Upper lobe of left lung (tissue), 4 donors: ENCODE data around the gene SIGLEC5.

ENCODE experiments used
- CTCF ChIP-seq, 6 experiments: fragments of 450-650 bp in 4 of 6; fragments of 200-600 bp in 2 of 6; sonication (generic) in 2 of 6; IDR thresholded peaks; one replicate each; pipeline ENCODE4 v1.5.1; 2016 to 2019; ENCODE audit warnings: antibody characterized with exemption in 6 of 6
- EP300 ChIP-seq, 4 donors: sonication (generic); formaldehyde crosslinking; IDR thresholded peaks; one replicate each; pipeline ENCODE4 v1.5.1; 2017; ENCODE audit warnings: antibody characterized with exemption in 4 of 4, control low read depth in 2 of 4
- POLR2AphosphoS5 ChIP-seq, 2 donors: sonication (generic); formaldehyde crosslinking; IDR thresholded peaks; one replicate each; pipeline ENCODE4 v1.5.1; 2017; ENCODE audit warnings: antibody characterized with exemption in 2 of 2

GRCh38 chr19:51654783-51655182, 24.6 kb upstream of the SIGLEC5 start:
- TF ChIP-seq CTCF (IDR thresholded peaks at IDR 0.05) (no peak), EP300 (IDR thresholded peaks at IDR 0.05) (no peak), POLR2AphosphoS5 (IDR thresholded peaks at IDR 0.05) (no peak)
